ENCODE data around the gene ATP6V1F.

DNA sequence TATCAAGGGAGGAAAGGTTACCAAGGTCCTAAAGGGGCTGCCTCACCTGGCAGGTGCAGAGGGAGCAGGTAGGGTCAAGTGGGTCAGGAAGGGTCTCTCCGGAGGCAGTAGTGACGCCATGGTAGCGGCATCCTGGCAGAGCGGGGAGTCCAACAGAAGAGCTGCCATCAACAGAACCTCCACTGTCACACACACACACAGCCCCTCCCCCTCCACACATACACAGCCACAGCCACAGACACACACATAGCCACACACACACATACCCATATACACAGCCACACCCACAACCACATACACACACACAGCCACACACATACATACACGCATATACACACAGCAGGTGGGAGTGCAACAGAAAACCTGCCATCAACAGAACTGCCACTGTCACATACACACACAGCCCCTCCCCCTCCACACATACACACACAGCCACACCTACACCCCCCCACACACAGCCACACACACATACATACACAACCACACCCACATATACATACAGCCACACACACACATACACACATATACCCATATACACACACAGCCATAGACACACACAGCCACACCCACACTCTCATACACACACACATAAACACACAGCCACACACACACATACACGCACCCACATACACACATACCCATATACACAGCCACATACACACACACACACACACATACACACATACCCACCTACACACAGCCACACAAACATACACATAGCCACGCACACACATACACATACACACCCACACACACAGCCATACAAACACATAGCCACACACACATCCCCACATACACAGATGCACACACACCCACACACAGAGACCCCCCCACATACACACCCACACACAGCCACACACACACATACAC, 24.7 kb downstream of the ATP6V1F start:
- TF ChIP-seq POLR2A (IDR thresholded peaks at IDR 0.05): no peak
- TF ChIP-seq, protein P1, sequence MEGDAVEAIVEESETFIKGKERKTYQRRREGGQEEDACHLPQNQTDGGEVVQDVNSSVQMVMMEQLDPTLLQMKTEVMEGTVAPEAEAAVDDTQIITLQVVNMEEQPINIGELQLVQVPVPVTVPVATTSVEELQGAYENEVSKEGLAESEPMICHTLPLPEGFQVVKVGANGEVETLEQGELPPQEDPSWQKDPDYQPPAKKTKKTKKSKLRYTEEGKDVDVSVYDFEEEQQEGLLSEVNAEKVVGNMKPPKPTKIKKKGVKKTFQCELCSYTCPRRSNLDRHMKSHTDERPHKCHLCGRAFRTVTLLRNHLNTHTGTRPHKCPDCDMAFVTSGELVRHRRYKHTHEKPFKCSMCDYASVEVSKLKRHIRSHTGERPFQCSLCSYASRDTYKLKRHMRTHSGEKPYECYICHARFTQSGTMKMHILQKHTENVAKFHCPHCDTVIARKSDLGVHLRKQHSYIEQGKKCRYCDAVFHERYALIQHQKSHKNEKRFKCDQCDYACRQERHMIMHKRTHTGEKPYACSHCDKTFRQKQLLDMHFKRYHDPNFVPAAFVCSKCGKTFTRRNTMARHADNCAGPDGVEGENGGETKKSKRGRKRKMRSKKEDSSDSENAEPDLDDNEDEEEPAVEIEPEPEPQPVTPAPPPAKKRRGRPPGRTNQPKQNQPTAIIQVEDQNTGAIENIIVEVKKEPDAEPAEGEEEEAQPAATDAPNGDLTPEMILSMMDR (IDR thresholded peaks at IDR 0.05): no peak
